HEK293T (cell line): ENCODE measurements around the gene TARDBP.

Source experiments
- ARNT ChIP-seq: fragments of 450-650 bp; IDR thresholded peaks from 2 replicates; pipeline ENCODE4 v1.6.1; 2017; ENCODE audit warnings: mild to moderate bottlenecking
- BHLHE40 ChIP-seq: fragments of 450-650 bp; IDR thresholded peaks from 2 replicates; pipeline ENCODE4 v1.6.1; 2016; ENCODE audit warnings: mild to moderate bottlenecking, moderate library complexity, borderline replicate concordance
- FOXM1 ChIP-seq: fragments of 450-650 bp; IDR thresholded peaks from 2 replicates; pipeline ENCODE4 v1.6.1; 2017; ENCODE audit warnings: mild to moderate bottlenecking, borderline replicate concordance
- L3MBTL2 ChIP-seq: fragments of 450-650 bp; conservative IDR thresholded peaks from 2 replicates; pipeline ENCODE4 v1.6.1; 2016; ENCODE audit warnings: mild to moderate bottlenecking
- ZNF384 ChIP-seq: fragments of 450-650 bp; IDR thresholded peaks from 2 replicates; pipeline ENCODE4 v1.6.1; 2016

GRCh38 chr1:10968411-10968826, 44.0 kb upstream of the TARDBP start:
- TF ChIP-seq BHLHE40 = no peak
- no peak for TF ChIP-seq ARNT
- TF ChIP-seq FOXM1 = no peak
- TF ChIP-seq L3MBTL2 = no peak
- TF ChIP-seq ZNF384 = no peak
